Duodenal mucosa (tissue), 2 donors: Measurements from ENCODE around the gene FAM156A.
"Not testable (repeated sequence)": the region's sequence is repeated elsewhere in the genome, so short reads cannot be mapped to it uniquely, and the experiment has no call there.

Experiments used
- H3K27ac ChIP-seq: one replicate; pipeline ENCODE4 v1.7.0; 2013; ENCODE audit warnings: low read depth, low read length
- H3K27me3 ChIP-seq, 2 donors: one replicate each; pipeline ENCODE4 v1.7.0; 2013; ENCODE audit warnings: low read length in 2 of 2, control low read depth in 1 of 2; ENCODE audit not compliant: insufficient read depth in 2 of 2, control insufficient read depth in 1 of 2
- H3K36me3 ChIP-seq, 2 donors: one replicate each; pipeline ENCODE4 v1.7.0; 2013; ENCODE audit warnings: low read length in 2 of 2, control low read depth in 1 of 2; ENCODE audit not compliant: insufficient read depth in 2 of 2, control insufficient read depth in 1 of 2
- H3K4me1 ChIP-seq, 2 donors: one replicate each; pipeline ENCODE4 v1.7.0; 2013; ENCODE audit warnings: low read length in 2 of 2, control low read depth in 1 of 2; ENCODE audit not compliant: insufficient read depth in 2 of 2, control insufficient read depth in 1 of 2
- H3K4me3 ChIP-seq, 2 donors: one replicate each; pipeline ENCODE4 v1.7.0; 2013; ENCODE audit warnings: low read length in 2 of 2, low read depth in 1 of 2
- H3K9ac ChIP-seq, 2 donors: one replicate each; pipeline ENCODE4 v1.7.0; 2013; ENCODE audit warnings: low read length in 2 of 2, low read depth in 1 of 2
- H3K9me3 ChIP-seq, 2 donors: one replicate each; pipeline ENCODE4 v1.7.0; 2013; ENCODE audit warnings: low read length in 2 of 2, control low read depth in 1 of 2; ENCODE audit not compliant: control insufficient read depth in 1 of 2

The FAM156A gene

GRCh38 chrX:52958113-52958959, at the start of gene FAM156A:
TSS of gene FAM156A (minus strand) at chrX:52958518. CDS start at chrX:52948588, 9,930 bp downstream.
- not testable (repeated sequence) for H3K27ac ChIP-seq

GRCh38 chrX:53005327-53005726, 47.0 kb upstream of the FAM156A start:
- no peak overlapping the region for H3K27ac ChIP-seq
- H3K27me3 ChIP-seq = peaks cover 0 to 5% of the 10 kb centered on the region in 2 donors
- no peaks in the 10 kb centered on the region for H3K36me3 ChIP-seq
- no peak overlapping the region for H3K4me3 ChIP-seq
- no peak overlapping the region for H3K9ac ChIP-seq
- no peaks in the 10 kb centered on the region for H3K4me1 ChIP-seq
- no peaks in the 10 kb centered on the region for H3K9me3 ChIP-seq

More at GRCh38 chrX:52958113-52958959, at the start of gene FAM156A:
- H3K27me3 ChIP-seq, H3K36me3 ChIP-seq, H3K9ac ChIP-seq, H3K4me1 ChIP-seq, H3K4me3 ChIP-seq, H3K9me3 ChIP-seq: not testable (repeated sequence)

- H3K9ac ChIP-seq = no peak overlapping the region
- no peaks in the 10 kb centered on the region for H3K36me3 ChIP-seq
- H3K27me3 ChIP-seq = peaks cover 0 to 5% of the 10 kb centered on the region in 2 donors
- no peak overlapping the region for H3K4me3 ChIP-seq
- H3K27ac ChIP-seq = no peak overlapping the region
- no peaks in the 10 kb centered on the region for H3K9me3 ChIP-seq
- no peaks in the 10 kb centered on the region for H3K4me1 ChIP-seq
Observed at GRCh38 chrX:53004811-53005210, 46.5 kb upstream of the FAM156A start.

- Histone ChIP-seq H3K27me3 (peaks cover 0 to 5% of the 10 kb centered on the region in 2 donors), H3K9ac (no peak overlapping the region), H3K9me3 (no peaks in the 10 kb centered on the region), H3K4me3 (no peak overlapping the region), H3K27ac (no peak overlapping the region), H3K36me3 (no peaks in the 10 kb centered on the region), H3K4me1 (no peaks in the 10 kb centered on the region)
Observed at GRCh38 chrX:53004038-53004437, 45.7 kb upstream of the FAM156A start.

- Histone ChIP-seq H3K4me3 (no peak overlapping the region), H3K9ac (no peak overlapping the region), H3K36me3 (no peaks in the 10 kb centered on the region), H3K27me3 (peaks cover 0 to 5% of the 10 kb centered on the region in 2 donors), H3K27ac (no peak overlapping the region), H3K9me3 (no peaks in the 10 kb centered on the region), H3K4me1 (no peaks in the 10 kb centered on the region)
Observed at GRCh38 chrX:53003111-53003510, 44.8 kb upstream of the FAM156A start.

- Histone ChIP-seq H3K27ac (no peak overlapping the region), H3K4me3 (no peak overlapping the region), H3K27me3 (peaks cover 0 to 5% of the 10 kb centered on the region in 2 donors), H3K4me1 (no peaks in the 10 kb centered on the region), H3K36me3 (no peaks in the 10 kb centered on the region), H3K9ac (no peak overlapping the region), H3K9me3 (no peaks in the 10 kb centered on the region)
Observed at GRCh38 chrX:53001958-53002357, 43.6 kb upstream of the FAM156A start.

- peaks cover 0 to 5% of the 10 kb centered on the region in 2 donors for H3K4me1 ChIP-seq
- H3K4me3 ChIP-seq = no peak overlapping the region
- H3K9ac ChIP-seq = no peak overlapping the region
- no peaks in the 10 kb centered on the region for H3K36me3 ChIP-seq
- H3K27me3 ChIP-seq = peaks cover 0 to 5% of the 10 kb centered on the region in 2 donors
- H3K9me3 ChIP-seq = no peaks in the 10 kb centered on the region
- H3K27ac ChIP-seq = no peak overlapping the region
Observed at GRCh38 chrX:53000447-53001135, 42.3 kb upstream of the FAM156A start.

GRCh38 chrX:52995987-52996331, 37.6 kb upstream of the FAM156A start:
- no peaks in the 10 kb centered on the region for H3K9me3 ChIP-seq
- H3K4me3 ChIP-seq = peak overlapping the region; percentile 84 to 92
- peaks cover 9 to 10% of the 10 kb centered on the region in 2 donors for H3K4me1 ChIP-seq
- H3K9ac ChIP-seq = peak overlapping the region; percentile 70 to 85
- peaks cover 0 to 5% of the 10 kb centered on the region in 2 donors for H3K27me3 ChIP-seq
- H3K36me3 ChIP-seq = no peaks in the 10 kb centered on the region
- H3K27ac ChIP-seq = no peak overlapping the region

- peaks cover 9 to 10% of the 10 kb centered on the region in 2 donors for H3K4me1 ChIP-seq
- H3K9me3 ChIP-seq = no peaks in the 10 kb centered on the region
- peaks cover 0 to under 1% of the 10 kb centered on the region in 2 donors for H3K27me3 ChIP-seq
- H3K9ac ChIP-seq = peak overlapping the region; percentile 70 to 85
- H3K36me3 ChIP-seq = no peaks in the 10 kb centered on the region
- H3K27ac ChIP-seq = peak overlapping the region; percentile 87
- H3K4me3 ChIP-seq = peak overlapping the region; percentile 84 to 92
Observed at GRCh38 chrX:52995135-52995986, 37.0 kb upstream of the FAM156A start.
